Measurements from ENCODE around the gene SAG. TPM values are rescaled to one million over a fixed set of nuclear protein-coding genes. Genes with fewer than 3 reads are reported as not detected.

The SAG gene
- total RNA-seq, 1 donor from 2014 or later, result not detected

DNA sequence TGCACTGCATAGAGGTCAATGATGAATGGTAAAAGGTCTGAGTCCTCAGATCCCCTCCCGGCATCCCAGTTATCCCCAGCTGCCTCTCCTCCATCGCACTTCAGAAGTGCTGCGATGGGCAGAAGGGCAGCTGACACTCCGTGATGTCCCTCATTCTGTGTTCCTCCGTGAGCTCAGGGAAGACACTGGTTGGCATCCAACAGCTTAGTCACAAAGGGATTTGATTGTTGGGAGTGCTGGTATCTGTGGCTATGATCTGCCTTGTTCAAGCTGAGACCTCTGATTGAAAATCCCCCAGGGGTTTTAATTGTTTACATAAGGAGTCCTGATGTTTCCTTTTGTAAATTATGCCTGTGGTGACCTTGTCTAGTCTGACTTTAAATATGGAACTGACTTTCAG is 19.0 kb upstream of the SAG start:
- no peak for DNase-seq (ENCODE audit: low read depth)

DNA sequence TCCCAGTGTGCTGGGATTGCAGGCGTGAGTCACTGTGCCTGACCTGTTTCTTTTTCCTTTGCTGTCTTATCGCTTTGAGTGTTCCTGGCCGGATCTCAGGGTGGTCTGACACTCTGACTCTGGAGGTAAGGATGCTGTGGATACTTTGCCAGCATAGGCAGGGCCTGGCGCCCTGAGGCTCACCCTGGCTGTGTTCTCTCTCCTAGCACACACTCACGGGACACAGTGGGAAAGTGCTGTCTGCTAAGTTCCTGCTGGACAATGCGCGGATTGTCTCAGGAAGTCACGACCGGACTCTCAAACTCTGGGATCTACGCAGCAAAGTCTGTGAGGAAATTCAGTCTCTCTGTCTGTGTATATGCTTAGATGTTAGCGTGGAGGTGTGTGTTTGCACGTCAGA is 18.0 kb upstream of the SAG start:
- no peak for DNase-seq (ENCODE audit: low read depth)

DNA sequence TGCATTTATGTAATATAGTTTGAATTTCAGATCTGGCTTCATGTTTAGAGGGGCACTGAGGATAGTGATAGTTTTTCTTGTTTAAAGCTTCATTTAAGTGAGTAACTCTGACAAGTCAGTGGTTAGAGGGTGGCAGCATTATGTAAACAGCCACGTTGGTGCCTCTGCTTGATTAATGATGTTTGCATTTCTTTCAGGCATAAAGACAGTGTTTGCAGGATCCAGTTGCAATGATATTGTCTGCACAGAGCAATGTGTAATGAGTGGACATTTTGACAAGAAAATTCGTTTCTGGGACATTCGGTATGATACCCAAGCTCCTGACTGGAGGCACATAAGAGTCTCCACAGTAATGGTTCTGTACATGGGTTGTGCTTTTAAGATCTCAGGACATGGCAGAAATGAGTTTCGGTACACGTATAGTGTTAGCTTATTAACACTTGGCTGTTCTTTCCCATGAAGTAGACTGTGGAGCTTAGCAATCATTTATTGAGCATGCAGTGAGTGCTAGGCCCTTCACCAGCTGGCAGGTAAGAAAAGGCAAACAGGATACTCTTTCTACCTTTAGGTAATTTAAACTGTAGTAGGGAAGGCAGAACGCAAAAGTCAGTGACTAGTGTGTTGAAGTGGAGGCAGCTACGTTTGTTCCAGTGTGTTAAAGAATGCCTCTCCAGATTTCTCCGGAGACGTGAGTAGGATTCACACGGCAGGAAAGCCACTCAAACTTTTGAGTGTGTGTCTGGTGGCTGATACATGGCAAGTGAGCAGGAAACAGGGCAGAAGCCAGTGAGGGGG is 17.4 kb upstream of the SAG start:
- no peak for DNase-seq (ENCODE audit: low read depth)

DNA sequence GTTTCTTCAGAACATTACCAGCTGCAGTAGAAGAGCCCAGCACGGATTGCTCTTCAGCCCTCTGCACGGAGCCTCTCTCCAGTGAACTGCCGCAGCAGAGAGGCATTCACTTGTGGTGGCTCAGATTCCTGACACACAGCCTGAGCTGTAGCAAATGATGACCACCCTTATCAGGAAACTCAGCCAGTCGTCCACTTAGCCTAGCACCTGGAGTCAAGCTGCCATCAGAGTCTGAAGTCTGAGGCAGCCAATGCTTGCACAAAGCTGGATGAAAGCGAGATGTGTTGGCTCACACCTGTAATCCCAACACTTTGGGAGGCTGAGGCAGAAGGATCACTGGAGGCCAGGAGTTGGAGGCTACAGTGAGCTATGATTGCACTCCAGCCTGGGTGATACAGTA is 11.7 kb upstream of the SAG start:
- no peak for DNase-seq (ENCODE audit: low read depth)

DNA sequence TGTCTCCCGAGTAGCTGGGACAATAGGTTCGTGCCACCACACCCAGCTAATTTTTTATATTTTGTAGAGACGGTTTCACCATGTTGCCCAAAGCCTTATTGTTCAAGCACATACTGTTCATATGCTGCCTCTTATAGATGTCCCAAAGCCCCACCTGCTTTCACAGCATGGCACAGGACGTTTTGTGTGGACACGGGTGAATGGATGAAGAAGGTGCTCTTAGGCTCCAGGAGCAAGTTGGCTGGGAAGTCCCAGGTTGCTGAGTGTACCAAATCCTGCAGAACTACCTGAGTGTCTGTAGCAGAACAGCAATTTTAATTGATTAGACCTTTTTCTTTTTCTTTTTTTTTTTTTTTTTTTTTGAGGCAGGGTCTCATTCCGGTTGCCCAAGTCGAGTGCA is 10.5 kb upstream of the SAG start:
- no peak for DNase-seq (ENCODE audit: low read depth)

DNA sequence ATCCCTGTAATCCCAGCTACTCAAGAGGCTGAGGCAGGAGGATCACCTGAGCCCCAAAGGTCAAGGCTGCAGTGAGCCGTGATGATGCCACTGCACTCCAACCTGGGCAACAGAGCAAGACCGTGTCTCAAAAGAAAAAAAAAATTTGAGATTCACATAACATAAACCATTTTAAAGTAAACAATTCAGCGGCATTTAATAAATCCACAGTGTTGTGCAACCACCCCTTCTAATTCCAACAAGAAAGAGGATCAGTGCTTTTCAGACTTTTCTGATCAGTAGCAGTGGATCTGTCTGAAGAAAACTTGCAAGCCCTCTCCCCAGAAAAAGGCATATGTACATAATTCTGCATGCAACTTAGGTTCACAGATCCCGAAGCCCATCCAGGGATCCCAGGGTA is 7.2 kb upstream of the SAG start:
- no peak for DNase-seq (ENCODE audit: low read depth)

DNA sequence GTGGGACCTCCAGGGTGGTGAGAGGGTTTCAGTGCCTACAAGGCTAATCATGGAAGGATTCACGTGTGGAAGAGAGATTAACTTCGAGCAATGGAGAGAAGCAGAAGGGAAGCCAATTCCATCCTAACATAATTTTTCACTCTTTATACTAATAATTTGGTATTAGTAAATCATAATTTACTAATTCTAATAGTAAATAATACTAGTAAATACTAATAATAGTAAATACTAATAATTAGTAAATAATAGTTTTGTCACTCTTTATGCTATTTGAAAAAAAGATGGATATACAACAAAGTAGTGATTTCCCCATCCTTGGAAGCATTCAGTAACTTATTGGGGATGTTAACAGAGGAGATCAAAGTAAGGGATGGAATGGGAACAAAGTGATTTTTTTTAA is 6.4 kb upstream of the SAG start:
- DNase-seq (ENCODE audit: low read depth), result no peak

DNA sequence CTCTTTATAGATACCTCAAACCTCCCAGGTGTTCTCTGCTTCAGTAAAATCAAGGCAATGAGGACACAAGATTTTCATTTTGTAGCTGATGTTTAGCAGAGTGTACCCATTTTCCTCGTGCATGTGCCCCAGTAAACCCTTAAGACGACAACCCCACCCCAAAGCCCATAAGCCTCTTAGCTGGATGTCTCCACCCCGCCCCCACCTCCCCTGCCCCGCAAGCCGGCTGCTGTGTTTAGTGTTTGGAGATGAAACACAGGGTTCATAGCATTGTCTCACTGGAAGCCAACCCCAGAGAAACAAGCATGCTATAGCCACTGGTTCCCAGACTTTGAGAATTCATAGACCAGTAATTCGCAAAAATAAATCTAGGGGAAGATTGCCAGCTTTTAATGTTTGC is 5.8 kb upstream of the SAG start:
- DNase-seq (ENCODE audit: low read depth), result no peak

DNA sequence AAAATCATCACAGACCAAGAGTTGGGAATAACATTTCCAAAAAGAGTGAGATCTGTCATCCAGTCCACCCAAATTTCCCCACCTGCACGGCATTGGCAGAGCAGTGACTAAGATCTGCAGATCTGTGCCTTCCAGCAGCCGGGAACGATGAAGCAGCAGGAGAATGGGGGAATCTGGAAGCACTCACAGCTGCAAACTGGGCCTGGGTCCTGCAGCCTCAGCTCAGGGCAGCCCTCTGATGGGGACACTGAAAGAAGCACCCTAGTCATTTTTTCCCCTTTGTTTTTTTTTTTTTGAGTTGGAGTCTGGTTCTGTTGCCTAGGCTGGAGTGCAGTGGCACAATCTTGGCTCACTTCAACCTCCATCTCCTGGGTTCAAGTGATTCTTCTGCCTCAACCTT is 4.4 kb upstream of the SAG start:
- DNase-seq (ENCODE audit: low read depth), result no peak

DNA sequence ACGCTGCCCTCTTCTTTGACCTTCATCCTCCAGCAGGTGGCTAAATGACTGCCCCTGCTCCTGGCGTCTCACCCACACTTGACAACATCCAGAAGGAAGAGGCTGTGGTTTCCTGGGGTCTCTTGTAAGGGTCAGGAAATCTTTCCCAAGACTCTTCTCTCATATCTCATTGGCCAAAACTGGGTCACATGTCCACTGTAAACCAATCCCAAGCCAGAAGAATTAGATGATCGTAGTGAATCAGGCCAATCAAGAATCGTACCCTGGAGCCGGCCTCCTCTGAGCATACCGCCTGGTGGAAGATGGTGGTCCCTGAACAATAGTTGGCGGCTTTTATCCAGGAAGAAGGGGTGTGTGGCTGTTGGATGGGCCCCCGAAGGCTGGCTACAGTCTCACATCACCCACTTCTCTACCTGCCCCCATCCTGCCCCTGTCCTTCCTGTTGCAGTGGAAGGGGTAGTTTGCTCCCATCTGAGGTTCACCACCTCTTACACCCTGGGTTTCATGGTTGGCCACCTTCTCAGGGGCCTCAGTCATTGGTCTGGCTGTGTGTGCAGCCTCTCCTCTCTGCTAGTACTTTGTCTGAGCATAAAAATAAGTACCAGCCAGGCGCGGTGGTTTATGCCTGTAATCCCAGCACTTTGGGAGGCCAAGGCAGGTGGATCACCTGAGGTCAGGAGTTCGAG is 3.8 kb downstream of the SAG start:
- no peak for DNase-seq (ENCODE audit: low read depth)

DNA sequence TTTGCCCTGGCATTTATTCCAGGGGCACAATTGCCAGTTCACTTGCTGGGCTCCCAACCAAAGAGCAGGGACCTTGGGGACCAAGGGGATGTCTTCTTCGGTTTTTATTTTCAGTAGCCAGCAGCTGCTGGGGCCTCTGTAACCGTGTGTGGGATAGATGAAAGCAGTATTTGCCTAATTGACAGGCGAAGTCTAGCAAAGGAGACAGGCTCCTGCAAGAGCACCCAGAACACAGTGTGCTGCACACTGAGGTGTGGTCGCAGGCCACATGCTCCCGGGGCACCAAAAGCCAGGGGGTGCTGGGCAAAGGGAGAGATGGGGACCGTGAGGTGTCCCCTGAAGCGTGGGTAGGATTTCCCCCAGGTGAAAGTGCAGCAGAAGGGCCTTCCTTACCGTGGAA is 5.3 kb downstream of the SAG start:
- DNase-seq (ENCODE audit: low read depth), result no peak

DNA sequence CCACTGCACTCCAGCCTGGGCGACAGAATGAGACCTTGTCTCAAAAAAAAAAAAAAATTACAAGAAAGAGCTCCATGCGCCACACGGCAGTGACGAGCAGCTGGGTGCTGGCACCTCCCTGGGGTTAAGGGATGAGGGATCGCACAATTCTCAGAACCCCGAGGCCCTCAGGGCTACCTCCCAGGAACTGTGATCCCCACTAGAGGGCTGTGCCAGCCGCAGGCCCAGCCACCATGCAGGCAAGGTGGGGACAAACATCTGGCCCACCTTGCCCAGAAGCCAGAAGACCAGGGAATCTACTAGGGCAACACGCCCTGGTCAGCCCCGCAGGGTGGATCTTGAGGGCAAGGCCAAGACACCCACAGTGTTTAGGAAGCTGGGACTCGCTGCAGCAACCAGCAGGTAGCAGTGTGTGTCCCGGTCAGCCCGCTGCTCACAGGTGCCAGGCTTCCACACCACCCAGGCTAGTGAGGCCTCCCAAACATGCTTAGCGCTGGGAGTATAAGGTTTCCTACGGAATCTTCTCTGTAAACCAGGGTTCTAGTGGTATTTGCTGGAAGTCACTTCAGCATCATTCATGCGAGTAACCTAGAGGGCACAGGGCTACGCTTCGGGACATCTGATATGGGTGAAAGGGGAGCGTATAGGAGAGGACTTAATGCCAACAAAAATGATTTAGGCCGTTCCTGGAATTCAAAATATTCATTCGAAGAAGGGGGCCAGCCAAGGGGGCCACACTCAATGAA is 6.7 kb downstream of the SAG start:
- DNase-seq (ENCODE audit: low read depth), result no peak

DNA sequence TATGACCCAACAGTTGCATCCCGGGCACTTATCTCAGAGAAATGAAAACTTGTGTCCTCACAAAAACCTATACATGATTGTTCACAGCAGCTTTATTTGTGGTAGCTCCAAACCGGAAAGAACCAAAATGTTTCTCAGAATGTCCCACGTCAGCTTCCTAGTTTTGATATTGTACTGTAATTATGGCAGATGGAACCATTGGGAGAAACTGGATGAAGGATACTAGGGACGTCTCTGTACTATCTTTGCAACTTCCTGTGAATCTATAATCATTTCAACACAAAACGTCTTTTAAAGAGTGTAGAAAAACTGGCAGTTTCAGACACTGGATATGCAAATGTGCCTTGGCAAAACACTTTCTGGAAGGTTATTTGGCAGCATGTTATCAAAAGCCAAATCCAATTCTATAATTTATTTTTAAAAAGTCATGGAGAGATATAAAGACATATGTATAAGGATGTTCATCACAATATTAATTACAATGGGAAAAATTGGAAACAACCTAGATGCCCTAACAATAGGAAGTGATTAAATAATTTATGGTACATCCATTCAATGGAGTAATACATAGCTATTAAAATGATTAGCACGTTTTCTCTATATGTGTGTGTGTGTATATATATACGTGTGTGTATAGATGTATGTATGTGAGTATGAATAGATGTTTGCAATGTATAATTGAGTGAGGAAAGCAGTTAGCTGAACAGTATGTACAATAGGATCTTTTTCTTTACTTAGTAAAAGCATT is 9.8 kb downstream of the SAG start:
- no peak for DNase-seq (ENCODE audit: low read depth)

DNA sequence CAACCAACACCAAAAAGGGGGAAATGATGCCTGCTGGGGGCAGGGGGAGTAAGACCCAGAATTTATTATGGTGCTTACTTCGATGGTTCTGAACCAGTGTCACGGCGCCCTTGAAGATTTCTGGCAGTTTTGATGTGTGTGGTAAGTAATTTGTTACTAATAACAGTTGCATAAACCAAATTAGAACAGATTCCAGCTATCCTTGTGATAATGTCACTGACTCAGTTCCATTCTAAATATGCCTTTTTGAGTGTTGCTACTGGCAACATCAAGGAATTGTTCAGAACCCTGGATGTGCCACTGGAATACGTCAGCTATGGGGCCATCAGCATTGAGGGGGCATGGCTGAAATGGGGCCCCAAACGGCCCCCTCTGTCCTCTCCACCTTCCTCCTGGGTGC is 11.6 kb downstream of the SAG start:
- DNase-seq (ENCODE audit: low read depth), result no peak

DNA sequence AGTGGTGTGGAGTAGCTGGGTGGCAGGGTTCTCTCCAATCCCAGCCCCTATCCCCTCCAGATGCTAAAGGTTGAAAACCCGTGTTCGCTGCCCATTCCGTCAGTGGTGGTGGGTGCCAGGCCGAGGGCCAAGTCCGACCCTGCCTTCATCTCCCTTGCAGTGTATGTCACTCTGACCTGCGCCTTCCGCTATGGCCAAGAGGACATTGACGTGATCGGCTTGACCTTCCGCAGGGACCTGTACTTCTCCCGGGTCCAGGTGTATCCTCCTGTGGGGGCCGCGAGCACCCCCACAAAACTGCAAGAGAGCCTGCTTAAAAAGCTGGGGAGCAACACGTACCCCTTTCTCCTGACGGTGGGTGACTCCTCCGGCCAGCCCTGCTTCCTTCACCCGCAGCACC is 12.9 kb downstream of the SAG start:
- DNase-seq (ENCODE audit: low read depth), result no peak

DNA sequence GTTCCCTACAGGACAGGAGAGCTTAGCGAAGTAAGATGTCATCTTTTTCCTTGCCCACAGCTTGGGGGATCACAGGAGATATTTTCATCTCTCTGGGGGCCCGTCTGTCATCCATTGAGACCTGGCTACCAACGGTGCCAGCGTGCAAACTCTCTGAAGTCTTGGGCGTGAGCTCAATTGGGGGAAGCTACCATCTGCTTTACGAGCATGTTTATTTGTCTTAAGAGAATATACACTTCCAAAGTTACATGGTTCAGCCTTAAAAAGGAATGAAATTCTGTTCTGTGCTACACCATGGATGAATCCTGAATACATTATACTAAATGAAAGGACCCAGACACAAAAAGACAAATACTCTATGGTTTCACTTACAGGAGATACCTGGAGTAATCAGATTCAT is 13.6 kb downstream of the SAG start:
- DNase-seq (ENCODE audit: low read depth), result no peak

DNA sequence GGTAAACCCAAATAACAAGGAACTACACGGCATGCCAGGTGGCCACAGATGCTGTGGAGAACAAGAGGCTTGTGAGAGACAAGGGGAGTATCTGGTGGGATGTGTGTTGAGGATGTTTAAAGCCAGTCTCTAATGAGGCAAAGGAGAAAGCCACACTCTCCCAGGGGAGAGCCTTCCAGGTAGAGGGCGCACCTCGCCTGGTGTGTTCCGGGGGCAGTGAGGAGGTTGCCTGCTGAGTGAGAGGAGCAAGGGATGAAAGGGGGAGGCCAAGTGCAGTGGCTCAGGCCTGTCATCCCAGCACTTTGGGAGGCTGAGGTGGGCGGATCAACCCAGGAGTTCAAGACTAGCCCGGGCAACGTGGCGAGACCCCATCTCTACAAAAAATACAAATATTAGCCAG is 16.2 kb downstream of the SAG start:
- DNase-seq (ENCODE audit: low read depth), result no peak

DNA sequence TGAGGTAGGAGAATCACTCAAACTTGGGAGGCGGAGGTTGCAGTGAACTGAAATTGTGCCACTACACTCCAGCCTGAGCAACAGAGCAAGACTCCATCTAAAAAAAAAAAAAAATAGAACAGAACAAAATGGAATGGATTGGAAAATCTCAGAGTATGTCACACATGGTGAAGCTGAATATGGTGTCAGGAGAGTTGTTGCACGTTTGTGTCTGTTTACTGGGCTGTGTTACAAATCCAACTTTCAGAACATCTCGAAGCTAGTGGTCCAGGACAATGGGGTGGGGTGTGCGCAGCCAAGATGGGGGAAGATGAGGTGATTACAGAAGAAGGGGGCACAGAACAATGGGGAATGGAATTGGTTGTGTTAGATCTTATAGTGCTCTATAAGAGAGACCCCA is 17.6 kb downstream of the SAG start:
- DNase-seq (ENCODE audit: low read depth), result no peak

DNA sequence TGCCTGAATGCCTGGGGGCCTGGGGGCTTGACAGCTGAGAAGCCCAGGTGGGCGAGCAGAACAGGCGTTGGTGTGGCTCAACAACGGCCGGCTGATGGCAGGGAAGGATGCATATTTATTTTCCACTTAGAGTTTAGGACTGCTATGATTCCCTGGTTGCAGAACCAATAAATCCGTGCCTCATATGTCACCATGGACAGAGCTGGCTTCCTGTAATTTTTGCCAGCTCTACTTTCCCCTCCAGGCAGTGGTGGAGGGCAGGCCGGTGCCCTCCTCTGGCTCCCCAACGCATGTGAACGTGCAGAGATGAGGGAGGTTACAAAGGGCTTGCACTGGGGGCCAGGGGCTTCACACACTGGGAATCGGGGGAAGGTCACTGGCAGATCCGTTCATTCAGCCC is 18.2 kb downstream of the SAG start:
- DNase-seq (ENCODE audit: low read depth), result no peak

DNA sequence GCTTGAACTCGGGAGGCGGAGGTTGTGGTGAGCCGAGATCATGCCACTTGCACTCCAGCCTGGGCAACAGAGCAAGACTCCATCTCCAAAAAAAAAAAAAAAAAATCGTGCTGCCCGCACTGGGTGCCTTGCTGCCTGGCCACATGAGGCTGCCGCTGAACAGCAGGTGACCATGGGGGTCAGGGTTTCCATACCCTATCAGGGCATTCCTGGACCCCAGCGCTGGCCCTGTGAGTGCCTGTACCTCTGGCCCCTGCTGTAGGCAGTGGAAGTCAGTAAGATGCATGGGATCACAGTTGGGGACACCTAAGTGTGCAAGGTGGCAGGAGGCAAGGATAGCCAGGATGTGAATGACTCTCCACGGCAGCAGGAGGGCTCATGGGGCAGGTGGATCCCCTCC is 18.9 kb downstream of the SAG start:
- DNase-seq (ENCODE audit: low read depth), result no peak

DNA sequence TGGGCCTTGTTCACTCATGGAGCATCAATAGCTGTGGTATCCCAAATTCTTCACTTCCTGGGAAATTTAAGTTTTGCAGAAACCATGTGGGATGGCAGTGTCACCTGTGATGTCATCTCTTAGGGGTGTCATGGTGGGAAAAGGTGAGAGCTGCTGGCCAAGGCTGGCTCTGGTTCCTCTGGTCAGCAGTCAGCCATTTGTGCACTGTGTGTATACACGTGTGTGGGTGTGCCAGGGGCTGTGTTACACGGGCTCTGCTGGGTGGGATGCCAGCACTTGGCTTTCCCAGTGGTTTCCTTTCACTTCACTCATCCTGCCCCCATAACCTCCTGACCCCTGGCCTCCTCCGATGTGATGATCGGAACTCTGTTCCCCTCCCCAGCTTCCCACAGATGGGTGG is 21.3 kb downstream of the SAG start:
- DNase-seq (ENCODE audit: low read depth), result no peak

DNA sequence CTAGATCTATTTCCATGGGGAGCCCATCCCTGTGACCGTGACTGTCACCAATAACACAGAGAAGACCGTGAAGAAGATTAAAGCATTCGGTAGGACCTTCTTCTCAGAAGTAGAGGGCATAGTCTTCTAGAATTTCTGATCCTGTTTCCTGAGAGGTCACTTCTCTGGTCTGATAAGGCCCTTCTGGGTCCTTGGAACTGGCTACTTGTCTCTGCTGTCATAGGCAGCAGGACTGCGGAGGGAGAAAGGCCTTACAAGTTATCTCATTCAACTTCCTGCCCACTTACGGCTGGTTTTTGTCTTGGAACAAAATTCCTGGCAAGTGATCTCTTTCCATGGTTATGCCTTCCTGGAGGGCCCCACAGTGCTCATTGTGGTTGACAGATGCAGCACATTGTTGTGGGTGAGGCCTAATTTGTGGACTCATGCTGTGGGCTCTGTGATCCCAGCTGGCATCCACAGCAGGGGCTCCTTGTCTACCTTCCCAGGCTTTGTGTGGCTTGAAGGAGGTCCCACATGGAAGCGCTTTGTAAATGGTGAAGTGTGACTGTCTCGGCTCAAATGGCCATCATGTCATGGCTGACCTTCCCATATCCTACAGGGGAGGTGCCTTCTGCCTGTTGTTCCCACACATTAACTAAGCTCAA is 22.0 kb downstream of the SAG start:
- peak; percentile 12 for DNase-seq (ENCODE audit: low read depth)
